NOMO-1 (cell line): ENCODE data around the gene NEUROG1.
A peak's percentile ranks its signal among the peaks of the same experiment; 100 is the strongest.
"Not testable (repeated sequence)": the region's sequence is repeated elsewhere in the genome, so short reads cannot be mapped to it uniquely, and the experiment has no call there.

Experiments
- DNase-seq, 2 experiments: peaks; one replicate each; lab custom pipeline; 2025; ENCODE audit not compliant: unreplicated experiment in 2 of 2; lab: John Stamatoyannopoulos, UW

NEUROG1 gene

GRCh38 chr5:135497971-135498636 is 37.7 kb downstream of the NEUROG1 start:
- DNase-seq: no peak

DNA sequence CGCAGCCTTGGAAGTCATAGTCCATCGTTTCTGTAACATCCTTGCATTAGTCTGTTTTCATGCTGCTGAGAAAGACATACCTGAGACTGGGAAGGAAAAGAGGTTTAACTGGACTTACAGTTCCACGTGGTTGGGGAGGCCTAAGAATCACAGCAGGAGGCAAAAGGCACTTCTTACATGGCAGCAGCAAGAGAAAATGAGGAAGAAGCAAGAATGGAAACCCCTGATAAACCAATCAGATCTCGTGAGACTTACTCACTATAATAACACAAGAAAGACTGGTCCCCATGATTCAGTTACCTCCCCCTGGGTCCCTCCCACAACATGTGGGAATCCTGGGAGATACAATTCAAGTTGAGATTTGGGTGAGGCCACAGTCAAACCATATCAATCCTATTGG is 40.2 kb downstream of the NEUROG1 start:
- DNase-seq: not testable (repeated sequence)

DNA sequence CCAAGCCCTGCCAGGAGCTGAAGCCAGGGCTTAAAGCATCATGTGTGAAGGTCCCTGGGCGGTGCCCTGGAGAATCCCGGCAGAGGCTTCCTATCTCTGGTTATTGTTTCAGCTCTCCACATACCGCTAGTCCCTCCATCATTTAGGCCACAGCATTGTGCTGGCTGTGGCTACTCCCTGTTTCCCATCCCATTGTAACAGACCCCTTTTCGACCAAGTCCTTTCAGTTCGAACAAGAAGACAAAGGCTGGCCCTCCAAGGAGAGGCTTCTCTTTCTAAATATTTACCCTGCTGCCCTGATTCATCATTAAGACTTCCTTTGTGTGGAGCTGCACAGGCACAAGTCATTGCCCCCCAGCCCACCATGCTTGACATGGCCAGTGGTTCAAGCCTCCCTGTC is 41.6 kb downstream of the NEUROG1 start:
- DNase-seq: no peak

GRCh38 chr5:135493406-135494180 is 42.2 kb downstream of the NEUROG1 start:
- peak; percentile 51 to 77 for DNase-seq

GRCh38 chr5:135492319-135492626 is 43.5 kb downstream of the NEUROG1 start:
- DNase-seq: no peak

GRCh38 chr5:135491552-135492318 is 44.0 kb downstream of the NEUROG1 start:
- DNase-seq: no peak

GRCh38 chr5:135491038-135491551 is 44.7 kb downstream of the NEUROG1 start:
- no peak for DNase-seq

DNA sequence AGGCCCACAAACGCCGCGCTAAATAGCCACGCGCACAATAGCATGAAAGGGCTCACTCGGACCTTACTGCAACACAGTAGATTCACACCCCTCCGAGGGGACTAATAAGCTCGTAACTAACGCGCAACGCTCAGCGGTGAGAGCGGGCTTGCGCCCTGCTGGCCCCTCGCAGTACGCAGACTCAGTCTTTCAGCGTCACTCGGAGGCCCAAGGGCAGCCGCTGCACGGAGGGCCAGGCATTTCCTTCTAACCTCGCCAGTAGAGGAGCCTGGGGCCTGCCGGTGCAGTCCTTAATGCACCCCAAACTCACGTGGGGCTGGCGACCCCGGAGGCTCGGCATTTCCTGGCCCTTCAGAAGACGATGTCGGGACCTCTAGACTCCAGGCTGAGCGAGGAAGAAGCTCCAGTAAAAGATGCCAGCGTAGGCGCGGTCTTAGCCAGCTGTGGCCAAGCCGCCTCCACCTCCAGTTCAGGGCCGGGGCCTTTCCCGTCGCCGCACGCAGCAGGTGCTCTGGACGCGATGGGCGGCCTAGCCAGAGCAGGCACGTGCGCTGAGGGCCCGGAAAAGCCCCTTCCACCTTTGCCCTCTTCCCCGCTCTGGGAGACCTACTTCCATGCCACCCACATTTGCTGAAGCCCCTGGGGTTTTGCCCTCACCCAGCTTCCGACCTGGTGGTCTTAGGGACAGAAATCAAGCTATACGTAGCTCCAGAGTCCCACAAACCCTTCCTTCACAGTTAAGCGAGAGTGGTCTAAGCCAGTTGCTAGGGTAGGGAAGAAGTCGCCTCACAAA is 45.3 kb downstream of the NEUROG1 start:
- DNase-seq: no peak

GRCh38 chr5:135489466-135490244 is 46.1 kb downstream of the NEUROG1 start:
- no peak for DNase-seq

DNA sequence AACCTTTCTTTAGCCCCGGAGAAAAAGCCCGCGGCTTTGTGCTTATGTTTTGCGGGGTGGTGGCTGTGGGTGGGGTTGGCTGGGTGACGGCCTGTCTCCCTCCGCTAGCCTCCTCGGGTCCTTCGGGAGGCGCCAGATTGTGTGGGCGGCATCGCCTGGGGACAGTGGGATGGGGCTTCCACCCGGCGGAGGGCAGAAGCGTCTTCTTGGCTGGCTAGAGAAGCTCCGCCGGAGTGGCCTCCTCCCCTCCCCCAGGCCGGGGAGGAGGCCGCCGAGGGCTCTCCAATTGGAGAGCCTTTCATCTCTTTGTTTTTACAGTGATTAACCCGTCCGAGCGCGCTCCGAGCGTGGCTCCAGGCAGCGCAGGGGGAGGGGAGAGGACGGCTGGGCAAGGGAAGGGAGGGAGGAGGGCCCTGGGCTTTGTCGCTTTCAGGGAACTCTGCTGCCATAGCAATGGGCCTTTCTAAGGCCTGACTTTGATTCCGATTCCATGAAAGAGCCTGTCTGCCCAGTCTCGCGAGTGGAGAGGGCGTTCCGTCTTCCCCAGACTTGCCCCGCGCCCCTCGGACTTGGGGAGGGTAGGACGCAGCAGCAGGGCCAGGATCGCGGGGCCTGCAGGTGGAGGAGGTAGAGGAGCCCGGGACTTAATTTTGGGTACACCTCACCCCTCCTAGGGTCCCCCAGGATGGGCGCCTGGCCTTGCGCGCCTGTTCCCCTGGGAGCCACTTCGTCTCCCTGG is 46.9 kb downstream of the NEUROG1 start:
- DNase-seq: no peak

DNA sequence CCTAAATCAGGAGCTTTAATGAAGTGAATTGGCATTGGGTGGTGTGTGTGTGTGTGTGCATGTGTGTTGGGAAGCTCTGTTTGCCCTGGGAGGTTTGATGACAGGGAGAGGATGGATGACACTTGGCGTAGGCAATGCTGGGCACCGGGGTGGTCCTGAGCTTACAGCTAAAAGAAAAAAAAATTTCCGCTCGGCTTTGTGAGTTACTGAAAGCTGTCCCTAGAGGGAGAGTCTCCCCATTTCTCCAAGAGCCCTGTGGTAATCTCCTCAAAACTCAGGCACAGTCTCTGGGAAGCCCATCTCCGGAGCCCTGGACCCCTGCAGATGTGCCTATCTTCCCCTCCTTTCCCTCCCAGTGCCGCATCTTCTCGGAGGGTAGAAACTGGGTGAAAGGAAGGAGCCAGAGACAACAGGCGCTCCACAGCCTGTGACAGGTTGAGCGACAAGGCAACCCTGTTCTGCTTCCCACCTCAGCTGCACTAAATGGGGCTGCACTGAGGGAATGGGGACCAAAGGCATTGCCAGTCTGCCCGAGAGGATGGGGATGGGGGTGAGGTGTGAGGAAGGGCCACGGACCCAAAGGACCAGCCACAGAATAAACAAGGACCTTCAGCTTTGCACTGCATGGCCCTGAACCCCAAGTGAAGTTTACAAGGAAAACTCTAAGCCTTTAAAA is 47.8 kb downstream of the NEUROG1 start:
- DNase-seq: no peak

GRCh38 chr5:135487037-135487395 is 48.7 kb downstream of the NEUROG1 start:
- DNase-seq: no peak

DNA sequence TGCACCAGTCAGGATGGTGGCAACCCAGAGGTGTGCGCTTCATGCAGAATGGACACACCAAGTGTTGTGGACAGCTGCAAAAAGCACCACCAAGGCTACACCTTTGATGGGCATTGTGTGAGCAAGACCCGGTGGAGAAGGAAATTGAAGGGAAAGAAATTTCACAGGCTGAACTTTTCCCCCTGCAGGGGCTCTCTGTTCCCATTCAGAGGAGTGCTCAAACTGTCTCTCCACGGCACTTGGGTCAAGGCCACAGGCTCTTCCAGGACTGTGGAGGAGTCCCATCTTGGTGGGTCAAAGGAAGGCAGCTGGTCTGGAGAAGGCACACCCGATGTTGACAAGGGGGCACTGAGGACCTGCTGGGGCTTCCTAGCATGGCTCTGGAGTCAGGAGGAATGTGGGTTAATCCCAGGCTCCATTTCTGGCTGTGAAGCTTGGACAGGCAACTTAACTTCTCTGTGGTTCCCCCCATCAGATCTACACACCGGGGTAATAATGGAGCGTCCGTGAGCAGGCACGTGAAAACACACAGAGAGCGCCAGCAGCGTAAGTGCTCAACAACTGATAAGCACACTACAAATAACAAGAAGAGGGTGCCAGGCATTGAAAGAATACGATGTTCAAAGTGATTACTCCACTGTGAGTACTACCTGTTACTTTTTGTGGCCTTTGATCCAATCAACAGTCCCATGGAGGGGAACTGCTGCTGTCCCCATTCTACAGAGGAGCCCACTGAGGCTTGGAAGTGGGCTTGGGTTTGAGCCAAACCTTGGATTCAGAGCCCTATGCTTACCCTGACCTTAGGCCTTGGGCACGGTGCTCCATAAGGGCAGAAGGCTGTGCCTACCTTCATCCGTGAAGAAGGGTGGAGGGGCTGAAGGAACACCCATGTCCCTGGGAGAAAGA is 49.4 kb downstream of the NEUROG1 start:
- no peak for DNase-seq

GRCh38 chr5:135484674-135485086 is 51.1 kb downstream of the NEUROG1 start:
- no peak for DNase-seq
